Measurements from ENCODE around the gene FOXP3.

DNA sequence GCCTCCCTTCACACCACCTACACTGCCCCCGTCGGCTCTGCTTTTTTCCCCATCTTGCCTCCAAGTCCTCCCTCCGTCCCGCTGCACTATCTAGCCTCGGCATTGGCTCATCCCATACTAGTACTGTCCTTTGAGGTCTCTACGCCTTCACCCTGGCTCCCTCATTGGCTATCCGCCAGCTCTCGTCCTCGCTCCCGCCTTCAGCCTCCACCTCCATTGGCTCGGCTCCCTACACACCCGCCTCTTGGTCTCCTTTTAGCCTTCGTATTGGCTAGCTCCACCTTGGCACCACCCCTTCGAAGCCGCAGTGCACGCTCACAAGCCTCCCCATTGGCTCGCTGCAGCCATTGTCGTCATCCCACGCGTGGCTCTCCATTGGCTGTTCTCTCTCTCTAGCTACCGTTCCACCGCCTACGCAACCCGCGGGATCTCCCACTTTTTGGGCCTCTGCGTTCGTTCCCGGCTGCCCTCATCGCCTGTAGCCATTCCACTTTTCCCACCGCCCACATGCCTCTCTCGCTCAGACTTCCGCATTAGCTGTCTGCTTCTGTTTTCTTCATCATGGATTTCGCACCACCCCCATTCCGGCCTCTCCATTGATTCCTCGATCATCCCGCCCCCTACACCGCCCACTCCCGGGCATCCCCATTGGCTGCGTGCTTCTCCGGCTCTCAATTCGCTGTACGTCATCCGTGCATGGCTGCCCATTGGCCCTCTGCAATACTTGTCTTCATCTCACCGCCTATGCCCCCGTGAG lies 4.7 kb upstream of the FOXP3 start:
- TF ChIP-seq CTCF (IDR thresholded peaks at IDR 0.05) = peak in 1 of 5 experiments; percentile 12
- peak; percentile 38 to 71 for TF ChIP-seq POLR2A (IDR thresholded peaks at IDR 0.05)
- peak in 1 of 2 donors; percentile 84 for TF ChIP-seq EP300 (IDR thresholded peaks at IDR 0.05)
